Keratinocyte (primary cell): ENCODE data around the gene B3GNT4.

Source experiments
- CTCF ChIP-seq, 3 experiments: IDR thresholded peaks in 1 of 3; conservative IDR thresholded peaks in 1 of 3; optimal IDR thresholded peaks in 1 of 3; 2 replicates in 2 of 3; 3 replicates in 1 of 3; pipeline versions ENCODE3 to v1.5.1; 2011; ENCODE audit warnings: low read length in 3 of 3, mild to moderate bottlenecking in 3 of 3, moderate library complexity in 2 of 3, control low read depth in 1 of 3, inconsistent platforms in 1 of 3; ENCODE audit not compliant: insufficient read depth in 2 of 3; ENCODE audit errors: extremely low read depth in 1 of 3
- EZH2 ChIP-seq: IDR thresholded peaks from one replicate; pipeline ENCODE4 v1.6.1; 2012; ENCODE audit warnings: inconsistent platforms, mild to moderate bottlenecking, low read length, moderate library complexity

DNA sequence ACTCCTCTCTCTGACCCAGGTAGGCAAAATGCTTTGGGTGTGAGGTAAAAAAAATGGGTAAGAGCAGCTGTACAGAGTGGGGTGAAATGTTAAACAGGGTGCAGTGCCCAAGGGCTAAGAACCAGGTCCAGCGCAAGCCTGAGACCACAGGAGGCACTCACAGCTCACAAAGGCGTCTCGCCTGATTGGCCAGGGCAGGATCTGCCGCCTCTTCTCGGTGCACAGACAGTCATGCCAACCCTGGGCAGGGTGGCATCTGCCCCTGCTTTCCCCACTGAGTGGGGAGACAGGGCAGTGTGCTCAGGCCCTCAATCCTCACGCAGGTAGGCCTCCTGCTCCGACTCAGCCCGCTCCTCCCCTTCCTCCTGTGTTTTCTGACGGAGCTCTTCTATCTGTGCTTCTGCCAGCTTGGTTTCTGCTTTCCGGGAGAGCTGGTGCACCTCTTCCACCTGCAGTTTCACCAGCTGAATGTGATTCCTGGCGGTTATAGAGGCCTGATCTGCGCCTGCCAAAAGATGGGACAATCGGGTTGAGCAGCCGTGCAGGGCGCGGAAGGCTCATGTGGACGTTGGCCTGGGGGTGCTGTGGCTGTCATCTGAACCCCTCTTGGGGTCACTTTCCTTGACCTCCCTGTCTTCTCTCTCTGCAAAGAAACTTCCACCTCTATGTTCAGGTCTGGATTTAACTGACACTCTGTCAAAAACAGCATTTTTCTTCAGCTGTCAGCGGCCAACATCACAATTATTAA, 4.7 kb downstream of the B3GNT4 start:
- TF ChIP-seq CTCF (optimal IDR thresholded peaks at IDR 0.05 in 1 of 3, IDR thresholded peaks at IDR 0.05 in 1 of 3, conservative IDR thresholded peaks at IDR 0.05 in 1 of 3; ENCODE audit: extremely low read depth in 1 of 3, insufficient read depth in 2 of 3, low read length in 3 of 3) (no peak), EZH2 (no peak)
